Cardiac fibroblast (primary cell): ENCODE data around the gene APH1A.
"Not testable (repeated sequence)": the region's sequence is repeated elsewhere in the genome, so short reads cannot be mapped to it uniquely, and the experiment has no call there.

Experiments
- DNase-seq, 2 donors: peaks; one replicate each; pipeline versions ENCODE4 v3.0.0 to v3.0.0-alpha.2; 2010; ENCODE audit warnings: low read depth in 2 of 2
- H3K4me3 ChIP-seq, 2 donors: replicated peaks in 1 of 2; 1 replicate in 1 of 2; 2 replicates in 1 of 2; pipeline ENCODE4 v1.5.1; 2011; ENCODE audit warnings: low read depth in 2 of 2, low read length in 2 of 2, mild to moderate bottlenecking in 2 of 2, moderate library complexity in 1 of 2
- CTCF ChIP-seq: IDR thresholded peaks from one replicate; pipeline ENCODE4 v1.5.1; 2011; ENCODE audit warnings: low read depth, mild to moderate bottlenecking, low read length, inconsistent platforms

The APH1A gene

GRCh38 chr1:150243003-150243402 is 25.8 kb downstream of the APH1A start:
- no peak for DNase-seq
- no peak overlapping the region for H3K4me3 ChIP-seq
- TF ChIP-seq CTCF, result no peak

GRCh38 chr1:150237746-150238145 is 31.1 kb downstream of the APH1A start:
- no peak overlapping the region for H3K4me3 ChIP-seq
- no peak for TF ChIP-seq CTCF
- no peak for DNase-seq

- not testable (repeated sequence) for H3K4me3 ChIP-seq, DNase-seq
Measured at GRCh38 chr1:150237176-150237575, 31.6 kb downstream of the APH1A start.

- H3K4me3 ChIP-seq, result peak overlapping the region; percentile 84 to 86
- DNase-seq, result no peak
- no peak for TF ChIP-seq CTCF
Measured at GRCh38 chr1:150236614-150237100, 32.2 kb downstream of the APH1A start.

- TF ChIP-seq CTCF, result no peak
- peak; percentile 100 for DNase-seq
Measured at GRCh38 chr1:150235852-150236613, 32.8 kb downstream of the APH1A start, which contains the start of gene ANP32E. Gene ANP32E, minus strand, starts transcription at chr1:150236112. Its CDS starts 326 bp downstream, at chr1:150235786.

GRCh38 chr1:150235294-150235851 is 33.4 kb downstream of the APH1A start:
- no peak for TF ChIP-seq CTCF
- peak overlapping the region; percentile 84 to 86 for H3K4me3 ChIP-seq
- no peak for DNase-seq

More at GRCh38 chr1:150235852-150236613, 32.8 kb downstream of the APH1A start, which contains the start of gene ANP32E:
- H3K4me3 ChIP-seq, result peak within 1 kb of the TSS; percentile 84 to 86

GRCh38 chr1:150234566-150235293 is 34.1 kb downstream of the APH1A start:
- peak; percentile 63 to 70 for DNase-seq
- peak overlapping the region; percentile 84 to 86 for H3K4me3 ChIP-seq
- no peak for TF ChIP-seq CTCF
